ENCODE data around the gene CRTC1. TPM values are rescaled to one million over a fixed set of nuclear protein-coding genes. Genes with fewer than 3 reads are reported as not detected.

CRTC1 gene
- total RNA-seq, 1 experiment from 2014 or later, result 18.1 TPM

GRCh38 chr19:18646535-18647370, 36.7 kb upstream of the CRTC1 start:
- no peak overlapping the region for H3K27ac ChIP-seq (ENCODE audit: low read depth, low read length, poor library complexity, severe bottlenecking)
- no peak for DNase-seq (ENCODE audit: low spot score)
- no peaks in the 10 kb centered on the region for H3K27me3 ChIP-seq (replicated peaks; ENCODE audit: insufficient read depth, low read depth, low read length, poor library complexity)
- intact Hi-C loops (cut with micrococcal nuclease; ENCODE audit: unreplicated experiment), result no loop called here
- no peaks in the 10 kb centered on the region for H3K36me3 ChIP-seq (ENCODE audit: insufficient read depth, low read length, poor library complexity, severe bottlenecking)
- ChIA-PET POLR2A (ENCODE audit: low non-redundant PET) (no interaction called here), CTCF (no interaction called here)
- H3K9me3 ChIP-seq (ENCODE audit: low read depth, low read length, poor library complexity, severe bottlenecking), result no peaks in the 10 kb centered on the region
- no peaks in the 10 kb centered on the region for H3K4me1 ChIP-seq (ENCODE audit: insufficient read depth, low read length, poor library complexity, severe bottlenecking)
- TF ChIP-seq EZH2 (IDR thresholded peaks at IDR 0.05; ENCODE audit: borderline replicate concordance, low read depth, low read length, poor library complexity, severe bottlenecking), result no peak
- TF ChIP-seq, protein P1, sequence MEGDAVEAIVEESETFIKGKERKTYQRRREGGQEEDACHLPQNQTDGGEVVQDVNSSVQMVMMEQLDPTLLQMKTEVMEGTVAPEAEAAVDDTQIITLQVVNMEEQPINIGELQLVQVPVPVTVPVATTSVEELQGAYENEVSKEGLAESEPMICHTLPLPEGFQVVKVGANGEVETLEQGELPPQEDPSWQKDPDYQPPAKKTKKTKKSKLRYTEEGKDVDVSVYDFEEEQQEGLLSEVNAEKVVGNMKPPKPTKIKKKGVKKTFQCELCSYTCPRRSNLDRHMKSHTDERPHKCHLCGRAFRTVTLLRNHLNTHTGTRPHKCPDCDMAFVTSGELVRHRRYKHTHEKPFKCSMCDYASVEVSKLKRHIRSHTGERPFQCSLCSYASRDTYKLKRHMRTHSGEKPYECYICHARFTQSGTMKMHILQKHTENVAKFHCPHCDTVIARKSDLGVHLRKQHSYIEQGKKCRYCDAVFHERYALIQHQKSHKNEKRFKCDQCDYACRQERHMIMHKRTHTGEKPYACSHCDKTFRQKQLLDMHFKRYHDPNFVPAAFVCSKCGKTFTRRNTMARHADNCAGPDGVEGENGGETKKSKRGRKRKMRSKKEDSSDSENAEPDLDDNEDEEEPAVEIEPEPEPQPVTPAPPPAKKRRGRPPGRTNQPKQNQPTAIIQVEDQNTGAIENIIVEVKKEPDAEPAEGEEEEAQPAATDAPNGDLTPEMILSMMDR (conservative IDR thresholded peaks at IDR 0.05; ENCODE audit: low read depth, low read length), result no peak
- no peak overlapping the region for H3K4me3 ChIP-seq (ENCODE audit: low read depth, low read length, poor library complexity, severe bottlenecking)
- BruUV-seq (replicated peaks), result no TSS peak

DNA sequence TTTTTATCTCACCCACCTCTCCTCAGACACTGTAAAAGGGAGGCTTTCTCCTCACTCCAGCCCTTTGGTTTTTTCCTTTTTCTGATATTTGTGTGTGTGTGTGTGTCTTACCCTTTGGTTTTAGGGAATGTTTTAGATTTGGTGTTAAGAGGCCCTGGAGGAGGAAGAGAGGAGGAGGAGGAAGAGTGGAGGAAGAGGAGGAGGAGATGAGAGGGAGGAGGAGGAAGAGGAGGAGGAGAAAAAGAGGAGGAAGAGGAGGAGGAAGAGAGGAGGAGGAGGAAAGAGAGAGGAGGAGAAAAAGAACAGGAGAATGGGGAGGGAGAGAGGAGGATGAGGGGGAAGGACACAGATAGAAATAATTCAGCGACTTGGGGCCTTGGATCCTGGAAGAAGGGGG, 36.1 kb upstream of the CRTC1 start:
- Histone ChIP-seq H3K27ac (ENCODE audit: low read depth, low read length, poor library complexity, severe bottlenecking) (no peak overlapping the region), H3K4me1 (ENCODE audit: insufficient read depth, low read length, poor library complexity, severe bottlenecking) (no peaks in the 10 kb centered on the region), H3K9me3 (ENCODE audit: low read depth, low read length, poor library complexity, severe bottlenecking) (no peaks in the 10 kb centered on the region), H3K4me3 (ENCODE audit: low read depth, low read length, poor library complexity, severe bottlenecking) (no peak overlapping the region), H3K36me3 (ENCODE audit: insufficient read depth, low read length, poor library complexity, severe bottlenecking) (no peaks in the 10 kb centered on the region), H3K27me3 (replicated peaks; ENCODE audit: insufficient read depth, low read depth, low read length, poor library complexity) (no peaks in the 10 kb centered on the region)
- no TSS peak for BruUV-seq (replicated peaks)
- intact Hi-C loops (cut with micrococcal nuclease; ENCODE audit: unreplicated experiment), result no loop called here
- DNase-seq (ENCODE audit: low spot score), result no peak
- ChIA-PET CTCF (no interaction called here), POLR2A (ENCODE audit: low non-redundant PET) (no interaction called here)
- TF ChIP-seq, protein P1 (conservative IDR thresholded peaks at IDR 0.05; ENCODE audit: low read depth, low read length), result no peak
- TF ChIP-seq EZH2 (IDR thresholded peaks at IDR 0.05; ENCODE audit: borderline replicate concordance, low read depth, low read length, poor library complexity, severe bottlenecking), result no peak

- Histone ChIP-seq H3K4me1 (ENCODE audit: insufficient read depth, low read length, poor library complexity, severe bottlenecking) (no peaks in the 10 kb centered on the region), H3K9me3 (ENCODE audit: low read depth, low read length, poor library complexity, severe bottlenecking) (no peaks in the 10 kb centered on the region), H3K36me3 (ENCODE audit: insufficient read depth, low read length, poor library complexity, severe bottlenecking) (no peaks in the 10 kb centered on the region), H3K27me3 (replicated peaks; ENCODE audit: insufficient read depth, low read depth, low read length, poor library complexity) (no peaks in the 10 kb centered on the region), H3K27ac (ENCODE audit: low read depth, low read length, poor library complexity, severe bottlenecking) (no peak overlapping the region), H3K4me3 (ENCODE audit: low read depth, low read length, poor library complexity, severe bottlenecking) (no peak overlapping the region)
- no TSS peak for BruUV-seq (replicated peaks)
- no peak for TF ChIP-seq EZH2 (IDR thresholded peaks at IDR 0.05; ENCODE audit: borderline replicate concordance, low read depth, low read length, poor library complexity, severe bottlenecking)
- TF ChIP-seq, protein P1 (conservative IDR thresholded peaks at IDR 0.05; ENCODE audit: low read depth, low read length), result no peak
- no peak for DNase-seq (ENCODE audit: low spot score)
- ChIA-PET POLR2A (ENCODE audit: low non-redundant PET) (no interaction called here), CTCF (no interaction called here)
- intact Hi-C loops (cut with micrococcal nuclease; ENCODE audit: unreplicated experiment), result no loop called here
Measured at GRCh38 chr19:18647807-18648206, 35.7 kb upstream of the CRTC1 start.
